ENCODE data around the gene LTBP2.
"Not testable (repeated sequence)": the region's sequence is repeated elsewhere in the genome, so short reads cannot be mapped to it uniquely, and the experiment has no call there.

Gene LTBP2

GRCh38 chr14:74549588-74549987, 62.4 kb downstream of the LTBP2 start:
- no peak for DNase-seq

GRCh38 chr14:74548881-74549280, 63.2 kb downstream of the LTBP2 start:
- no peak for DNase-seq

GRCh38 chr14:74547331-74547927, 64.6 kb downstream of the LTBP2 start:
- DNase-seq, result no peak

- DNase-seq, result no peak
Measured at GRCh38 chr14:74546416-74546815, 65.6 kb downstream of the LTBP2 start.

- no peak for DNase-seq
Measured at GRCh38 chr14:74545386-74545785, 66.7 kb downstream of the LTBP2 start.

GRCh38 chr14:74543771-74544438, 68.1 kb downstream of the LTBP2 start:
- DNase-seq, result no peak

GRCh38 chr14:74542056-74542685, 69.9 kb downstream of the LTBP2 start:
- DNase-seq, result no peak

- DNase-seq, result no peak
Measured at GRCh38 chr14:74541225-74541624, 70.8 kb downstream of the LTBP2 start.

- no peak for DNase-seq
Measured at GRCh38 chr14:74539503-74539902, 72.5 kb downstream of the LTBP2 start.

GRCh38 chr14:74538411-74539391, 73.3 kb downstream of the LTBP2 start:
- no peak for DNase-seq

GRCh38 chr14:74536336-74536735, 75.7 kb downstream of the LTBP2 start:
- not testable (repeated sequence) for DNase-seq

- no peak for DNase-seq
Measured at GRCh38 chr14:74535756-74536325, 76.2 kb downstream of the LTBP2 start.

- no peak for DNase-seq
Measured at GRCh38 chr14:74533576-74533975, 78.5 kb downstream of the LTBP2 start.

- DNase-seq, result no peak
Measured at GRCh38 chr14:74532246-74532645, 79.8 kb downstream of the LTBP2 start.

GRCh38 chr14:74531467-74531866, 80.6 kb downstream of the LTBP2 start:
- DNase-seq, result no peak

GRCh38 chr14:74531006-74531405, 81.0 kb downstream of the LTBP2 start:
- DNase-seq, result no peak

GRCh38 chr14:74528886-74529285, 83.2 kb downstream of the LTBP2 start:
- DNase-seq, result no peak

GRCh38 chr14:74528406-74528805, 83.6 kb downstream of the LTBP2 start:
- no peak for DNase-seq

GRCh38 chr14:74527736-74528280, 84.2 kb downstream of the LTBP2 start:
- DNase-seq, result no peak

- no peak for DNase-seq
Measured at GRCh38 chr14:74526854-74527585, 85.0 kb downstream of the LTBP2 start.

- no peak for DNase-seq
Measured at GRCh38 chr14:74525361-74525851, 86.6 kb downstream of the LTBP2 start.

GRCh38 chr14:74524812-74525135, 87.3 kb downstream of the LTBP2 start:
- DNase-seq, result no peak

Measured in T-helper 1 cell (primary cell).